GM18505 (cell line): ENCODE results near the gene CDH4.
"Not testable (repeated sequence)": the region's sequence is repeated elsewhere in the genome, so short reads cannot be mapped to it uniquely, and the experiment has no call there.

ENCODE experiments used
- ATAC-seq: cut with Tn5 transposase; IDR thresholded peaks from one replicate; pipeline ENCODE4 v1.9.1; 2021; ENCODE audit not compliant: unreplicated experiment
- POLR2A ChIP-seq: IDR thresholded peaks from 4 replicates; pipeline ENCODE4 v1.6.1; 2011; ENCODE audit warnings: borderline replicate concordance; ENCODE audit not compliant: insufficient read depth, insufficient read length; ENCODE audit errors: extremely low read depth

CDH4 gene

GRCh38 chr20:61396262-61396848 lies 144.3 kb downstream of the CDH4 start:
- no peak for ATAC-seq
- TF ChIP-seq POLR2A = no peak

GRCh38 chr20:61397146-61397545 lies 145.1 kb downstream of the CDH4 start:
- ATAC-seq = no peak
- no peak for TF ChIP-seq POLR2A

GRCh38 chr20:61397790-61398189 lies 145.7 kb downstream of the CDH4 start:
- no peak for TF ChIP-seq POLR2A
- no peak for ATAC-seq

- no peak for TF ChIP-seq POLR2A
- ATAC-seq = no peak
Observed at GRCh38 chr20:61399433-61399832, 147.4 kb downstream of the CDH4 start.

- no peak for TF ChIP-seq POLR2A
- ATAC-seq = no peak
Observed at GRCh38 chr20:61400499-61400898, 148.4 kb downstream of the CDH4 start.

- no peak for TF ChIP-seq POLR2A
- no peak for ATAC-seq
Observed at GRCh38 chr20:61404303-61404702, 152.2 kb downstream of the CDH4 start.

- no peak for TF ChIP-seq POLR2A
- no peak for ATAC-seq
Observed at GRCh38 chr20:61405007-61405406, 152.9 kb downstream of the CDH4 start.

GRCh38 chr20:61406773-61407172 lies 154.7 kb downstream of the CDH4 start:
- not testable (repeated sequence) for ATAC-seq

GRCh38 chr20:61407561-61407960 lies 155.5 kb downstream of the CDH4 start:
- no peak for TF ChIP-seq POLR2A
- no peak for ATAC-seq

GRCh38 chr20:61408951-61409740 lies 157.1 kb downstream of the CDH4 start:
- ATAC-seq = no peak
- TF ChIP-seq POLR2A = no peak

GRCh38 chr20:61411743-61412142 lies 159.7 kb downstream of the CDH4 start:
- no peak for TF ChIP-seq POLR2A
- ATAC-seq = no peak

- no peak for TF ChIP-seq POLR2A
- no peak for ATAC-seq
Observed at GRCh38 chr20:61413752-61414151, 161.7 kb downstream of the CDH4 start.

GRCh38 chr20:61414455-61414991 lies 162.5 kb downstream of the CDH4 start:
- no peak for TF ChIP-seq POLR2A
- no peak for ATAC-seq

- no peak for TF ChIP-seq POLR2A
- ATAC-seq = no peak
Observed at GRCh38 chr20:61416546-61416945, 164.5 kb downstream of the CDH4 start.
